Keratinocyte (primary cell): ENCODE measurements around the gene INPP5E. TPM values are rescaled to one million over a fixed set of nuclear protein-coding genes. Genes with fewer than 3 reads are reported as not detected.

Source experiments
- DNase-seq: peaks from one replicate; pipeline ENCODE4 v3.0.0-alpha.2; 2011; ENCODE audit warnings: low read depth, missing footprints, low spot score
- FAIRE-seq: peaks from 2 replicates; lab custom pipeline; 2011; peaks lifted over from hg19 to GRCh38; lab: Jason Lieb, UNC
- H2AFZ ChIP-seq: 2 replicates; pipeline ENCODE4 v1.6.0; 2012; ENCODE audit warnings: low read length, control low read depth, inconsistent platforms; ENCODE audit not compliant: control insufficient read depth
- H3K27ac ChIP-seq: 2 replicates; pipeline ENCODE4 v1.5.1; 2011; ENCODE audit warnings: low read length; ENCODE audit not compliant: control insufficient read depth, insufficient read depth
- H3K27me3 ChIP-seq: 3 replicates; pipeline ENCODE4 v1.6.0; 2011; ENCODE audit warnings: low read length; ENCODE audit not compliant: control insufficient read depth, insufficient read depth; ENCODE audit errors: extremely low read depth
- H3K36me3 ChIP-seq, 2 experiments: 2 replicates in 1 of 2; 3 replicates in 1 of 2; pipeline ENCODE4 v1.5.1; 2011; ENCODE audit warnings: low read length in 2 of 2, mild to moderate bottlenecking in 1 of 2; ENCODE audit not compliant: control insufficient read depth in 2 of 2, insufficient read depth in 2 of 2; ENCODE audit errors: extremely low read depth in 1 of 2
- H3K4me1 ChIP-seq: 3 replicates; pipeline ENCODE4 v1.5.1; 2011; ENCODE audit warnings: low read length; ENCODE audit not compliant: control insufficient read depth, insufficient read depth; ENCODE audit errors: extremely low read depth
- H3K4me2 ChIP-seq: 3 replicates; pipeline ENCODE4 v1.6.0; 2011; ENCODE audit warnings: low read depth, low read length; ENCODE audit not compliant: control insufficient read depth, insufficient read depth; ENCODE audit errors: extremely low read depth
- H3K4me3 ChIP-seq, 3 experiments: fragments of 200-600 bp in 1 of 3; sonication (generic) in 1 of 3; 2 replicates in 2 of 3; 3 replicates in 1 of 3; pipeline ENCODE4 v1.5.1; 2011 to 2016; ENCODE audit warnings: low read length in 3 of 3, mild to moderate bottlenecking in 3 of 3, control low read depth in 2 of 3, inconsistent platforms in 1 of 3, low read depth in 1 of 3, mixed read lengths in 1 of 3, mixed run types in 1 of 3, moderate library complexity in 1 of 3; ENCODE audit not compliant: control insufficient read depth in 2 of 3, insufficient read depth in 2 of 3; ENCODE audit errors: extremely low read depth in 1 of 3
- H3K79me2 ChIP-seq: 2 replicates; pipeline ENCODE4 v1.6.0; 2012; ENCODE audit warnings: low read length; ENCODE audit not compliant: control insufficient read depth, insufficient read depth
- H3K9ac ChIP-seq: 3 replicates; pipeline ENCODE4 v1.6.0; 2011; ENCODE audit warnings: low read length; ENCODE audit not compliant: control insufficient read depth, insufficient read depth; ENCODE audit errors: extremely low read depth
- H3K9me1 ChIP-seq: 3 replicates; pipeline ENCODE4 v1.6.0; 2011; ENCODE audit warnings: low read length; ENCODE audit not compliant: control insufficient read depth, insufficient read depth; ENCODE audit errors: extremely low read depth
- H3K9me3 ChIP-seq: 2 replicates; pipeline ENCODE4 v1.5.1; 2012; ENCODE audit warnings: low read depth, low read length; ENCODE audit not compliant: control insufficient read depth
- H4K20me1 ChIP-seq: 3 replicates; pipeline ENCODE4 v1.6.0; 2011; ENCODE audit warnings: low read length; ENCODE audit not compliant: control insufficient read depth, insufficient read depth; ENCODE audit errors: extremely low read depth
- EZH2 ChIP-seq: IDR thresholded peaks from one replicate; pipeline ENCODE4 v1.6.1; 2012; ENCODE audit warnings: inconsistent platforms, mild to moderate bottlenecking, low read length, moderate library complexity
- dilution Hi-C: fragments of 300-500 bp; cut with MboI; formaldehyde crosslinking; loops from one replicate; pipeline ENCODE4 v1.7.0; 2020; ENCODE audit warnings: low sequenced_read_pairs; ENCODE audit not compliant: extremely low pct_ligation_motif_present
- polyA plus RNA-seq, 5 experiments: library from polyadenylated mRNA; depleted of rRNA in 3 of 5; stranded (reverse) in 3 of 5; stranded (forward) in 1 of 5; unstranded in 1 of 5; fragments of >200 nt; gene quantifications; 1 replicate in 1 of 5; 2 replicates in 3 of 5; 3 replicates in 1 of 5; pipeline versions ENCODE4 v1.2.1 to v1.2.3, GENCODE V29; 2011 to 2012; ENCODE audit warnings: missing spikeins in 2 of 5, low read depth in 1 of 5, low replicate concordance in 1 of 5
- TF ChIP-seq, protein P1 (sequence below), 3 experiments: IDR thresholded peaks in 1 of 3; conservative IDR thresholded peaks in 1 of 3; optimal IDR thresholded peaks in 1 of 3; 2 replicates in 2 of 3; 3 replicates in 1 of 3; pipeline versions ENCODE3 to v1.5.1; 2011; ENCODE audit warnings: low read length in 3 of 3, mild to moderate bottlenecking in 3 of 3, moderate library complexity in 2 of 3, control low read depth in 1 of 3, inconsistent platforms in 1 of 3; ENCODE audit not compliant: insufficient read depth in 2 of 3; ENCODE audit errors: extremely low read depth in 1 of 3

INPP5E gene
- polyA plus RNA-seq, 1 donor (not counting 4 experiments of a cell fraction or from before 2014, with no cell fraction given): 4.4 TPM

DNA sequence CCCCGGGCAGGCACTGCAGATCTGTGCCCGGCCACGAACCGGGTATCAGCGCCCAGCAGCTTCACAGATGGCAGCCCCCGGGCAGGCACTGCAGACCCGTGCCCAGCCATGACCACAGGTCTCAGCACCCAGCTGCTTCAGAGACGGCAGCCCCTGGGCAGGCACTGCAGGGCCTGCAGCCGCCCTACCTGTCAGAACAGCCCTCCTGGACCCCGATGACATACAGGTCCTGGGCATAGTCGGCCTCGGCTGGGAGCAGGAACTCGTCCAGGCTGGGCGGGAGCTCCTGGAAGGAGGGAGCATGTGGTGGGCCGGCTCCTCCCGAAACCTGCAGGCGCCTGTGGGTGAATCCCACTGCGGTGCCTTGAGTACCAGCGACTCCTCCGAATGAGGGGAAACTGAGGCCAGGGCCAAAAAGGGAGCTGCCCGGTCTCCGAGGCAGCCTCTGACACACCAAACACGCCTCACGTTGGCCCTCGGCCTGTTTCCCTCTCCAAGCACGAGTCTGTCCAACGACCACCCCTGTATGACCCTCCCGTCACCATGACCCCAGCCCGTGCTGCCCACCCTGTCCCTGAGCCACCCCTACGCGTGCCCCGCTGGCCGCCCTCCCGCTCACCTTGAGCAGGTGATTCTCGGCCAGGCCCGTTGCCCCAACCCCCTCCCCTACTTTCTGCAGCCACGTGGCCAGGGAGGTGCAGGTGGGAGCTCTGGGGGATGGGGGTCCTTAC lies 5.6 kb downstream of the INPP5E start:
- FAIRE-seq (no peak), DNase-seq (no peak)
- Histone ChIP-seq H3K4me2 (no peak overlapping the region), H3K27ac (no peak overlapping the region), H3K36me3 (peaks cover 4 to 25% of the 10 kb centered on the region in 2 experiments), H3K9me1 (peaks cover 2% of the 10 kb centered on the region), H4K20me1 (peaks cover 8% of the 10 kb centered on the region), H2AFZ (no peak overlapping the region), H3K4me3 (no peak overlapping the region), H3K79me2 (peaks cover 55% of the 10 kb centered on the region), H3K4me1 (peaks cover 12% of the 10 kb centered on the region), H3K27me3 (no peaks in the 10 kb centered on the region), H3K9me3 (no peaks in the 10 kb centered on the region), H3K9ac (no peak overlapping the region)
- dilution Hi-C loops: no loop called here
- TF ChIP-seq, protein P1, sequence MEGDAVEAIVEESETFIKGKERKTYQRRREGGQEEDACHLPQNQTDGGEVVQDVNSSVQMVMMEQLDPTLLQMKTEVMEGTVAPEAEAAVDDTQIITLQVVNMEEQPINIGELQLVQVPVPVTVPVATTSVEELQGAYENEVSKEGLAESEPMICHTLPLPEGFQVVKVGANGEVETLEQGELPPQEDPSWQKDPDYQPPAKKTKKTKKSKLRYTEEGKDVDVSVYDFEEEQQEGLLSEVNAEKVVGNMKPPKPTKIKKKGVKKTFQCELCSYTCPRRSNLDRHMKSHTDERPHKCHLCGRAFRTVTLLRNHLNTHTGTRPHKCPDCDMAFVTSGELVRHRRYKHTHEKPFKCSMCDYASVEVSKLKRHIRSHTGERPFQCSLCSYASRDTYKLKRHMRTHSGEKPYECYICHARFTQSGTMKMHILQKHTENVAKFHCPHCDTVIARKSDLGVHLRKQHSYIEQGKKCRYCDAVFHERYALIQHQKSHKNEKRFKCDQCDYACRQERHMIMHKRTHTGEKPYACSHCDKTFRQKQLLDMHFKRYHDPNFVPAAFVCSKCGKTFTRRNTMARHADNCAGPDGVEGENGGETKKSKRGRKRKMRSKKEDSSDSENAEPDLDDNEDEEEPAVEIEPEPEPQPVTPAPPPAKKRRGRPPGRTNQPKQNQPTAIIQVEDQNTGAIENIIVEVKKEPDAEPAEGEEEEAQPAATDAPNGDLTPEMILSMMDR (optimal IDR thresholded peaks at IDR 0.05 in 1 of 3, IDR thresholded peaks at IDR 0.05 in 1 of 3, conservative IDR thresholded peaks at IDR 0.05 in 1 of 3; ENCODE audit: extremely low read depth in 1 of 3, insufficient read depth in 2 of 3, low read length in 3 of 3): no peak
- no peak for TF ChIP-seq EZH2

DNA sequence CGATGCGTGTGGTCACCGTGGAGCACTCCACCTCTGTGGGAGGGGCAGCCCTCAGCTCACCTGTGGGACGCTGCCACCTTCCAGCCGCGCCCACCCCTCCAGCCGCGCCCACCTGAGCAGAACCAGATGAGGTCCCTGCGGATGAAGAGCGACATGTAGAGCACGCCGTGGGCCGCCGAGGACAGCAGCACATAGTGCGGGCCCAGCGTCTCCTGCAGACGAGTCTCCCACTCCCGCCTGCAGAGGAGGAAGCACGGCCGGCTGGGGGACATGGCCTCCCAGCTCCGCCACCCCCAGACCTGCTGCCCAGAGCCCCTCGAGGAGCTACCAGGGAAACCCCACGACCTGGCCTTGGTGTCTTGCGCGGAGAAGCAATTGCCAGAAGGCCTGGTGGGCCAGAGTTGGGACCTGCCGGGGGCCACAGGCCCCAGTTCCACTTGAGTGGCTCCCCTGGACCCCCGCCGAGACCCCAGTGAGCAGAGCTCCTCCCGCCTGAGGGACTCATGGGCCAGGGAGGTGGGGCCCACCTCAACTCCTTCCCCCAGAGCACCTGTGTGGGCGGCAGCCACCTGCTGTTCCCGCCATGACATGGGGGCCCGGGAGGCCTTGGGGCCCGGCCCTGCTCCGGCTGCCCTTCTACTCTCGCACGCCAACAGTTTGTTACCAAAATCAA lies 6.5 kb downstream of the INPP5E start:
- Histone ChIP-seq H3K9ac (no peak overlapping the region), H4K20me1 (peaks cover 8% of the 10 kb centered on the region), H3K4me1 (peaks cover 12% of the 10 kb centered on the region), H3K36me3 (peaks cover 7 to 25% of the 10 kb centered on the region in 2 experiments), H3K4me2 (no peak overlapping the region), H3K79me2 (peaks cover 47% of the 10 kb centered on the region), H3K9me1 (peaks cover 2% of the 10 kb centered on the region), H3K4me3 (no peak overlapping the region), H3K27me3 (no peaks in the 10 kb centered on the region), H3K27ac (no peak overlapping the region), H3K9me3 (no peaks in the 10 kb centered on the region), H2AFZ (no peak overlapping the region)
- no peak for DNase-seq
- dilution Hi-C loops: no loop called here
- TF ChIP-seq, protein P1 (optimal IDR thresholded peaks at IDR 0.05 in 1 of 3, IDR thresholded peaks at IDR 0.05 in 1 of 3, conservative IDR thresholded peaks at IDR 0.05 in 1 of 3; ENCODE audit: extremely low read depth in 1 of 3, insufficient read depth in 2 of 3, low read length in 3 of 3): no peak
- TF ChIP-seq EZH2: no peak
- no peak for FAIRE-seq
